Measurements from ENCODE around the gene HSPB7.

Gene HSPB7

DNA sequence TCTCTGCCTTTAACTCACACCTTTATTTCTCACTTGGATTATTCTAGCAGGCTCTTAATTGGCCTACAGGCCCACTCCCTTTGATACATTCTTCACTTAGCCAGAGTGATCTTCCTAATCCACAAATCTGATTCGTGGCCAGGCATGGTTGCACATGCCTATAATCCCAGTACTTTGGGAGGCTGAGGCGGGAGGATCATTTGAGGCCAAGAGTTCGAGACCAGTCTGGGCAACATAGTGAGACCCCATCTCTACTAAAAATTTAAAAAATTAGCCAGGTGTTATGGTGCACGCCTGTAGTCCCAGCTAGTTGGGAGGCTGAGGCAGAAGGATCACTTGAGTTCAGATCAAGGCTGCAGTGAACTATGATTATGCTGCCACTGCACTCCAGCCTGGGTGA, 44.1 kb downstream of the HSPB7 start:
- DNase-seq, result no peak

DNA sequence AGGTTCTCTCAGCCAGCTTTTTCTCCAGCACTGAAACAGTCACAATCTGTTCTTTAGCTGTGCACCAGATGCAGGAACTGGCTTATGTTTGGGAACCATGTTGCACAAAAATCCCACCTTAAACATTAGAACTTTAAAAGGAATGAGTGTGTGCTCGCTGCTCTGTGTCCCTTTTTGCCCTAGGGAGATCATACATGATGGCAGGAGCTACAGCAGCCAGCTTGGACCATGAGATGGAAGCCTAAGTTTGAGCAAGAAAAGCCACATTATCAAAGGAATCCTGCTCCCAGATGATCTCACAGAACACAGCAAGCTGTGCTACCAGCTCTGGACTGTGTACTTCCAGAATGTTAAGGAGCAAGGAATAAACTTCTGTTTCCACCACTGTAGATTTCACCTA, 45.4 kb downstream of the HSPB7 start:
- no peak for DNase-seq

DNA sequence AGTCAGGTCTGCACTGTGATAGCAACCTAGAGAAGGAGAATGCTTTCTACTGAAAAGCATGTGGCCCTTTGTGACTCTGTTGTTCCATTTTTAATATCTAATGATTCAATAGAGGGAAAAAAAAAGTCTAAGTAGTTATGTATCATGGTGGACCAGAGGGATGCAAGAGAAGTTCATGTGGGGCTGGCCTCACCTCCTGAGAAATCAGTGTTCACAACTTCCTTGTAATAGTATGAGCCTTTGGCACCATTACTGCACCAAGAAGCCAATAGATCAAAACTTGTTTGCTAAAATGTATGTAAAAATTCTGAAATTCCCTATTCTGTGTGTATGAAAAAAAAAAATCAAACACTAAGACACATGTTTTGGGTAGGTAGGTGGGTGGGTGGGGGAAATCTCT, 46.9 kb downstream of the HSPB7 start:
- DNase-seq, result no peak

DNA sequence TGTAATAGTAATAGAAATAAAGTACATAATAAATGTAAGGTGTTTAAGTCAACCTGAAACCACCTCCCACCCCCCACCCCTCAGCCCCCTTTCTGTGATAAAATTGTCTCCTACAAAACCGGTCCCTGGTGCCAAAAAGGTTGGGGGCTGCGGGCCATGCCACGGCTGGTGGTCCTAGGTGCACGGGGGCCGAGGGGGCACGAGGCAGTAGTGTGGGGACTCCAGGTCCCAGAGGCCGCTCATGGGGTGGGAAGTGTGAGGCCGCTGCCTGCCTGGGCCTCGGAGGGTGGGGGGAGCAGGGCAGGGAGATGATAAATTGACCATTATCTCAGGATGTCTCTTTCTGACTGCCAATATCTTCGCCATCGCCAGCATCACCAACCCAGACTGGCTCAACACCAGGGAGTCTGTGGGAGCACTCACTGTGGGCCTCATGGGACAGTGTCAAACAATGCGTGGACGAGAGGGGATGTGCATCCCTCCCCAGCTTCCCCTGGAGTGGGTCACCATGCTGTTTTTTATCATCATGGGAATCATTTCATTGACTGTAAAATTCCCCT, 48.4 kb downstream of the HSPB7 start:
- no peak for DNase-seq

DNA sequence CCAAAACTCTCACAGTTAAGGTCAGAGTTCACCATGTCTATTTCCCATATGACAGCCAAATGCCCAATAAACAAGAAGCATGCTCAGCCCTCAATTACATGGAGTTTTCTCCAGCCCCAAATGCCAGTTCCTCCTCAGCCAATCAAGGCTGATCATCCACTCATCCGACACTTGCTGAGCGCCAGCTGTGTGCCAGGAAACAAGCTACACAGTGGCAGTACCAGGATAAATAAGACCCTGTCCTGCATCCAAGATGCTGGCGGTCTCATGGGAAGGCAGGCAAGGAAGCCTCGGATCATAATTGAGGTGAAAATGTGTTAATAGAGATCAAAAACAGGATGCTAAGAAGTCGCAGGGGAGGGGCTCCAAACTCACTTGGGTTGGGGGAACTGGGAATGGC, 49.7 kb downstream of the HSPB7 start:
- no peak for DNase-seq

DNA sequence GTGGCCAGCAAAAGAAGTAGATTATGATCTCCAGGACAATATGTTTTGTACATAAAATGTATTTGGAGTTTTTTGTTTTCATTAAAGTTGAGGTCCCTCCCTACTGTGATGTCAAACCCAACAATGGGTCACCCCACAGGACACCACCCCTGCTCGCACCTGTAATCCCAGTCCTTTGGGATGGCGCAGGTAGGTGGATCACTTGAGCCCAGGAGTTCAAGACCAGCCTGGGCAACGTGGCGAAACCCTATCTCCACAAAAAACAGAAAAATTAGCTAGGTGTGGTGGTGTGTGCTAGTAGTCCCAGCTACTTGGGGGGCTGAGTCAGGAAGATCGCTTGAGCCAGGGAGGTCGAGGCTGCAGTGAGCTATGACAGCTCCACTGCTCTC, 50.9 kb downstream of the HSPB7 start:
- DNase-seq, result no peak

DNA sequence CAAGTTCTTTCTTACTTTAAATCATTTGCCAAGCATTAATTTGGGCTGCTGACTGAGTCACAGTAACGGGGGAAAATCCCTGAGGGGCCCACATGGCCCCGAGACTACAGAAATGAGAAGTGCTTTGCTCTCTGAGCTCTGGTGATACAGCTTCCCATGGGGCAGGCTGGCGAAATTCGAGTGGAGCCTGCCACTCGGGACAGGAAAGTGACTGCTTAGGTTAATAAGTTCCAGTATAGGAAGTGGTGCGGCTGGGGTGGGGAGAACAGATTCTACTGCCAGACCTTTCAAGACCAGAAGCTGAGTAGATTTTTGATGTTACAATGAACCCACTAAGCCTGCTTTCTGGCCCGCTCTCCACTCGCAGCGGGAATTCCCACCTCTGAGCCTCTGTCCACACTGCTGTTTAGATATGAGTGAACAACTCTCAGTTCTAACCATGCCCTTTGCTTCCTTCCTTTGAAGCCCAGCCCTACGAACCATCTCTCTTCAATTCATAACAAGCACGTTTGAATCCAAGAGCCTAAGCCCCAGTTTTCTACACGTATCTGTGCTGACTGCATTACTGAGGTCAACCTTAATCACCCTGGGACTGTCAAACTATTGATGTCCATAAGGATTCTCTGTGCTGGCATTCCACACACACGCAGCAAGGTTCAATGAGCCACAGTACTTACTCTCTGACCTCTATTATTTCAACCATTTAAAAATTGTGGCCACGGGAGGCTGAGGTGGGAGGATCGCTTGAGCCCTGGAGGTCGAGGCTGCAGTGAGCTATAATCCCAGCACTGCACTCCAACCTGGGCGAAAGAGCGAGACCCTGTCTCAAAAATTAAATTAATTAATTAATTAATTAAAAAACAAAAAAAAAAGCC, 51.5 kb downstream of the HSPB7 start:
- DNase-seq, result peak; percentile 58

DNA sequence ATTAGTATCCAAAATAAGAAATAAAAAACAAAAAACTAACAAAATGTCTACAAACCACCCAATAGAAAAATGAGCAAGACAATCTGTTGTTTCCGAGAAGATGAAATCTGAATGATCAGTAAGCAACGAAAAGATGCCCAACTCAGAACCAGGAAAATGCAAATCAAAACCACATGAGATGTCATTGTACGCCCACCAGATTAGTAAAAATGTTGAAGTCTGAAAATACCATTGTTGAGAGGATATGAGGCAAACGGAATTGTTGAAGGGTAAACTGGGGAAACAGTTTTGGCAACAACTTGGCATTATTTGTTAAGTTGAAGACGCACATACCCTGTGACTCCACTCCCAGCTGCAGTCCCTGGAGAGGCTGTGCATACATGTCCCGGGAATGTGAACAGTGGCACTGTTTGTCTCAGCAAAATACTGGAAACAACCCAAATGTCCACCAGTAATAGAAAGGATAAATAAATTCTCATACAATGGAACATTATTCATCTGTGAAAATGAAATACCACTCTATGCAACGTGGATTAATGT, 52.5 kb downstream of the HSPB7 start:
- DNase-seq, result peak; percentile 59

Data from EL (cell line).